Fibroblast of gingiva (primary cell): ENCODE results near the gene UFSP2.

Experiments used
- DNase-seq: peaks from one replicate; pipeline ENCODE4 v3.0.0-alpha.2; 2011; ENCODE audit warnings: low read depth

The UFSP2 gene

DNA sequence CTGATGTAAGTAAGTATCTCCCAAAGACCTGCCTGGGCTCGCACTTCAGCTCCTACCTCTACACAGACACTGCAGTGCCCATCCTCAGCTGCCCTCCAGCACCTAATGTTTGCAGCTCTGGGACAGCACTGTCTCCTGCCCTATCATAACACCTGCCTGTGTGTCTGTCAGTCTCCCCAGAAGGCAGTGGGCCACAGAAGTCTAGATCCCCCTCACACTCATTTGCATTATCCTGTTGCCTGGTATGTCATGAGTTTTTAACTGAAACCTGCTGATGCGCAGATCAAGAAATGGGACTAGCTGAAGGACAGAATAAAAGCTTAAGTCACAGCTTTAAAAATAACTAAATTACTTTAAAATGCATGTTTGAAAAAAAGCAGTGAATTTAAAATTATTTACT is 73.0 kb downstream of the UFSP2 start:
- DNase-seq = no peak

- DNase-seq = no peak
Observed at GRCh38 chr4:185352202-185352601, 73.6 kb downstream of the UFSP2 start.

GRCh38 chr4:185351691-185352090 is 74.1 kb downstream of the UFSP2 start:
- DNase-seq = no peak
